Epithelial cell of alveolus of lung (primary cell): ENCODE measurements around the gene PCDHA11. TPM values are rescaled to one million over a fixed set of nuclear protein-coding genes. Genes with fewer than 3 reads are reported as not detected.

Experiments
- total RNA-seq: library from RNA; depleted of rRNA; stranded (reverse); fragments of >200 nt; gene quantifications from 2 replicates; pipeline ENCODE4 v1.2.1, GENCODE V29; 2015

The PCDHA11 gene, protein sequence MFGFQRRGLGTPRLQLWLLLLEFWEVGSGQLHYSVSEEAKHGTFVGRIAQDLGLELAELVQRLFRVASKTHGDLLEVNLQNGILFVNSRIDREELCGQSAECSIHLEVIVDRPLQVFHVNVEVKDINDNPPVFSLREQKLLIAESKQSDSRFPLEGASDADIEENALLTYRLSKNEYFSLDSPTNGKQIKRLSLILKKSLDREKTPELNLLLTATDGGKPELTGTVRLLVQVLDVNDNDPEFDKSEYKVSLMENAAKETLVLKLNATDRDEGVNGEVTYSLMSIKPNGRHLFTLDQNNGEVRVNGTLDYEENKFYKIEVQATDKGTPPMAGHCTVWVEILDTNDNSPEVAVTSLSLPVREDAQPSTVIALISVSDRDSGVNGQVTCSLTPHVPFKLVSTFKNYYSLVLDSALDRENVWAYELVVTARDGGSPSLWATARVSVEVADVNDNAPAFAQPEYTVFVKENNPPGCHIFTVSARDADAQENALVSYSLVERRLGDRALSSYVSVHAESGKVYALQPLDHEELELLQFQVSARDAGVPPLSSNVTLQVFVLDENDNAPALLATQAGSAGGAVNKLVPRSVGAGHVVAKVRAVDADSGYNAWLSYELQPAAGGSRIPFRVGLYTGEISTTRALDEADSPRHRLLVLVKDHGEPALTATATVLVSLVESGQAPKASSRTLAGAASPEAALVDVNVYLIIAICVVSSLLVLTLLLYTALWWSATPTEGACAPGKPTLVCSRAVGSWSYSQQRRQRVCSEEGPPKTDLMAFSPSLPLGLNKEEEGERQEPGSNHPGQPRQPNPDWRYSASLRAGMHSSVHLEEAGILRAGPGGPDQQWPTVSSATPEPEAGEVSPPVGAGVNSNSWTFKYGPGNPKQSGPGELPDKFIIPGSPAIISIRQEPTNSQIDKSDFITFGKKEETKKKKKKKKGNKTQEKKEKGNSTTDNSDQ
- not detected in 2 replicates for total RNA-seq

DNA sequence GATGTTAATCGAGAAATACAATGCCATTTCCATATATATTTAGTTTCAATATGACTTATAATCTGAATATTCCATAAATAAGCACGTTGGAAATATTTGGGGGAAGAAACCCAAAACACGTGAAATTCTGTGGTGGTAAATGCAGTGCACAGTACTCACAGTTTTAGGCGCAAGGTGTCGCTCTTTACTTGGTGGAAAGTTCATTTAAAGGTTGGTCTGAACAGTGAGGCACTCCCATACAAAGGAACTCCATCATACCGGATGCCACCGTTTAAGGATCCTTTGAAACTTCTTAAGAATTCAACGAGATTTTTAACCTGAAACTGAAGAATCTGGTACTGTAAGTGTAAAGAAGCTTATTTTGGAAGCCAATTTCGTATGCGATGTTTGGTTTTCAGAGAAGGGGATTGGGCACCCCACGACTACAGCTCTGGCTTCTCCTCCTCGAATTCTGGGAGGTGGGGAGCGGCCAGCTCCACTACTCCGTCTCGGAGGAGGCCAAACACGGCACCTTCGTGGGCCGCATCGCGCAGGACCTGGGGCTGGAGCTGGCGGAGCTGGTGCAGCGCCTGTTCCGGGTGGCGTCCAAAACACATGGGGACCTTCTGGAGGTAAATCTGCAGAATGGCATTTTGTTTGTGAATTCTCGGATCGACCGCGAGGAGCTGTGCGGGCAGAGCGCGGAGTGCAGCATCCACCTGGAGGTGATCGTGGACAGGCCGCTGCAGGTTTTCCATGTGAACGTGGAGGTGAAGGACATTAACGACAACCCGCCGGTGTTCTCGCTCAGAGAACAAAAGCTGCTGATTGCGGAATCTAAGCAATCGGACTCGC, at the start of gene PCDHA11:
TSS of gene PCDHA11 (plus strand) at position 237 of the 834 bp plus-strand sequence. CDS start at position 384, 147 bp downstream.

DNA sequence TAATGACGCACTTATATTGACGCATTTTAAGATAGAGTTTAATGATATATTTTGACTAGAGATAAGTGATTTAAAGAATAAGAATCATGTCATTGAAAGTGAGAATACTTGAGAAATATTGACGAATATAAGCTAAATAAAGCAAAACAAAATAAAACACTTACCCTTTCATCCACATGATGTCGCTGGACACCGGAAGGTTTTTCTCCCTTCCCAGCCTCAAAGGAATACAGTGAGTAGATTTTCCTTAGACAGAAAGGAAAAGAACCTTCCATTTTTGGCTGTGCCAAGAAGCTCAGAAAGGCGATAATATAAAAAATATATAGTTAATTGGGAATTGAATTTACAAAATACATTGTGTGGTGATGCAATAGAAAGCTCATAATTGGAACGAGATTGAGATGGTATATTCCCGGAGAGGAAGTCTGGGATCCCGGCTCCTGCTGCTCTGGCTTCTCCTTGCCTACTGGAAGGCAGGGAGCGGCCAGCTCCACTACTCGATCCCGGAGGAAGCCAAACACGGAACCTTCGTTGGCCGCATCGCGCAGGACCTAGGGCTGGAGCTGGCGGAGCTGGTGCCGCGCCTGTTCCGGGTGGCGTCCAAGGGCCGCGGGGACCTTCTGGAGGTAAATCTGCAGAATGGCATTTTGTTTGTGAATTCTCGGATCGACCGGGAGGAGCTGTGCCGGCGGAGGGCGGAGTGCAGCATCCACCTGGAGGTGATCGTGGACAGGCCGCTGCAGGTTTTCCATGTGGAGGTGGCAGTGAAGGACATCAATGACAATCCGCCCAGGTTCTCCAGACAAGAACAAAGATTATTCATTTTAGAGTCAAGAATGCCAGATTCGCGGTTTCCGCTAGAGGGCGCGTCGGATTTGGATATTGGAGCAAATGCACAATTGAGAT, 47.1 kb upstream of the PCDHA11 start, which contains the start of gene PCDHA5:
TSS of gene PCDHA5 (plus strand) at position 239 of the 906 bp plus-strand sequence.

DNA sequence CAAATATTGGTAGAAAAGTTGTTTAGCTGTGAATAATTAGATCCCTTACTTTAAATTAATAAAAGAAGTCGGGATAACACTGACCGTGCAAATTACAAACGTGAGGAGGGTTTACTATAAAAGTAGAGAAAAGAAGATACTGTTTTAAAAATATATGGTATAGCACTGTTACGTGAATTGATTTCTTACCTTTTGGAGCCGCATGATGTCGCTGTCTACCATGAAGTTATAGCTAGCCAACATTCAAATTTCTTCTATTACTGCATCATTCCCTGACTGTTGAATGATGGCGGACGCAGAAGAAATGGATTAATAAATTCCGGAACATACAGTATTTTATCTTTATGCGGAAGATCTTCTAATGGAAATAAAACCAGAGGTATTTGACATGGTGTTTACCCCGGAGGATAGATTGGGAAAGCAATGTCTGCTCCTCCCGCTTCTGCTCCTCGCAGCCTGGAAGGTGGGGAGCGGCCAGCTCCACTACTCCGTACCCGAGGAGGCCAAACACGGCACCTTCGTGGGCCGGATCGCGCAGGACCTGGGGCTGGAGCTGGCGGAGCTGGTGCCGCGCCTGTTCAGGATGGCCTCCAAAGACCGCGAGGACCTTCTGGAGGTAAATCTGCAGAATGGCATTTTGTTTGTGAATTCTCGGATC, 40.9 kb upstream of the PCDHA11 start, which contains the start of gene PCDHA6:
TSS of gene PCDHA6 (plus strand) at position 257 of the 658 bp plus-strand sequence. CDS start at position 389, 132 bp downstream.

DNA sequence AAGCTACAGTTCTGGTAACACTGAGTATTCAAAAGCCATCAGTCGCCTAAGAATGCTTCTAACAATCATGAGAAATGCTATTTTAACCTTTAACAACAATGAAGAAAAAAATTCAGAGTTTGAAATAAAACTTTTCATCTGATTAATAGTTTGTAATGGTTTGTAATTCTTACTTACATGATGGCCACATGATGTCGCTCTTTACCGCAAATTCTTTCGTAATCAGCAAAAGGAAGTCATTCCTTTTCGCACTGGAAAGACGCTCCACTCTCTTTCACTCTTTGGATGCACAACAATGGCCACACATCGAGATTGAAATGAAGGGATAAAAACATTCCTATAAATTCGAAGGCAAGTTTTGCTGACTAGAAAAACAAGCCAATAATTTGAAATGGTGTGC, 34.8 kb upstream of the PCDHA11 start, which contains the start of gene PCDHA7:
TSS of gene PCDHA7 (plus strand) at position 277 of the 400 bp plus-strand sequence. CDS start at position 392, 115 bp downstream.

DNA sequence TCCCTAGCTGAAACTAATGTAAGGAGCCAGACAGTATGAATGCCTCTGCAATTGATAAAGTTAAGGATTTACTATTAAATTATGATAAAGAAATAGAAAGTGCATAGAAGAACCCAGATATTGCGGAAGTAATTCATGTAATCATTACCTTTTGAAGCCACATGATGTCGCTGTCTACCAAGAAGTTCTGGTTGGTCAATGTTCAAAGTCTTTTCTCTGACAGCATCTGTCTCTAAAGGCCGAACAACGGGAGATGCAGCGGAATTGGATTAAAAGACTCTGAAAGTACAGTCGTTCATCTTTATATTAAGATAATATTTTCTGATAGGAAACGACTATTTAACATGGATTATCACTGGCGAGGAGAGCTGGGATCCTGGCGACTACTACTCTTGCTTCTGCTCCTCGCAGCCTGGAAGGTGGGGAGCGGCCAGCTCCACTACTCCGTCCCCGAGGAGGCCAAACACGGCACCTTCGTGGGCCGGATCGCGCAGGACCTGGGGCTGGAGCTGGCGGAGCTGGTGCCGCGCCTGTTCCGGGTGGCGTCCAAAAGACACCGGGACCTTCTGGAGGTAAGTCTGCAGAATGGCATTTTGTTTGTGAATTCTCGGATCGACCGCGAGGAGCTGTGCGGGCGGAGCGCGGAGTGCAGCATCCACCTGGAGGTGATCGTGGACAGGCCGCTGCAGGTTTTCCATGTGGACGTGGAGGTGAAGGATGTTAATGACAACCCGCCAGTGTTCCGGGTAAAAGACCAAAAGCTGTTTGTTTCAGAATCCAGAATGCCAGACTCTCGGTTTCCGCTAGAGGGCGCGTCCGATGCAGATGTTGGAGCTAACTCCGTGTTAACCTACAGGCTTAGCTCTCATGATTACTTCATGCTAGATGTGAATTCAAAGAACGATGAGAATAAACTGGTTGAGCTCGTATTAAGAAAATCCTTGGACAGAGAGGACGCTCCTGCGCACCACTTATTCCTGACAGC, 27.5 kb upstream of the PCDHA11 start, which contains the start of gene PCDHA8:
TSS of gene PCDHA8 (plus strand) at position 210 of the 985 bp plus-strand sequence. CDS start at position 345, 135 bp downstream.

DNA sequence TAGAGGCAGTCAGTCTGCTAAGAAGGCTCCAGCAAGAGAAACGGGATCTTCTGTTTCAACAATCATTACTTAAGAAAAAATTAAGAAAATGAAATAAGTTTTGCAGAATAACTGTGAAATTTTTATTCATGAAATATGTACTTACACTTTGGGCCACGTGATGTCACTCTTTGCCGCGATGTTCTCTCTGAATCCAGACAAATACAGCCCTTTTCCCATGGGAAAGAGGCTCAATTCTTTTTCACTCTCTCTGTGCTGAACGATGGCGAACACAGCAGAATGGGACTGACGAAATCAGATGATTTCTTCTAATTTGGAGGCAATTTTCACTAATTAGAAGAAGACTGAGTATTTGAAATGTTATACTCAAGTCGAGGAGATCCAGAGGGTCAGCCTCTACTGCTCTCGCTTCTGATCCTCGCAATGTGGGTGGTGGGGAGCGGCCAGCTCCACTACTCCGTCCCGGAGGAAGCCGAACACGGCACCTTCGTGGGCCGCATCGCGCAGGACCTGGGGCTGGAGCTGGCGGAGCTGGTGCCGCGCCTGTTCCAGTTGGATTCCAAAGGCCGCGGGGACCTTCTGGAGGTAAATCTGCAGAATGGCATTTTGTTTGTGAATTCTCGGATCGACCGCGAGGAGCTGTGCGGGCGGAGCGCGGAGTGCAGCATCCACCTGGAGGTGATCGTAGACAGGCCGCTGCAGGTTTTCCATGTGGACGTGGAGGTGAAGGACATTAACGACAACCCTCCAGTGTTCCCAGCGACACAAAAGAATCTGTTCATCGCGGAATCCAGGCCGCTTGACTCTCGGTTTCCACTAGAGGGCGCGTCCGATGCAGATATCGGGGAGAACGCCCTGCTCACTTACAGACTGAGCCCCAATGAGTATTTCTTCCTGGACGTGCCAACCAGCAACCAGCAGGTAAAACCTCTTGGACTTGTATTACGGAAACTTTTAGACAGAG, 20.3 kb upstream of the PCDHA11 start, which contains the start of gene PCDHA9:
TSS of gene PCDHA9 (plus strand) at position 244 of the 964 bp plus-strand sequence. CDS start at position 358, 114 bp downstream.

DNA sequence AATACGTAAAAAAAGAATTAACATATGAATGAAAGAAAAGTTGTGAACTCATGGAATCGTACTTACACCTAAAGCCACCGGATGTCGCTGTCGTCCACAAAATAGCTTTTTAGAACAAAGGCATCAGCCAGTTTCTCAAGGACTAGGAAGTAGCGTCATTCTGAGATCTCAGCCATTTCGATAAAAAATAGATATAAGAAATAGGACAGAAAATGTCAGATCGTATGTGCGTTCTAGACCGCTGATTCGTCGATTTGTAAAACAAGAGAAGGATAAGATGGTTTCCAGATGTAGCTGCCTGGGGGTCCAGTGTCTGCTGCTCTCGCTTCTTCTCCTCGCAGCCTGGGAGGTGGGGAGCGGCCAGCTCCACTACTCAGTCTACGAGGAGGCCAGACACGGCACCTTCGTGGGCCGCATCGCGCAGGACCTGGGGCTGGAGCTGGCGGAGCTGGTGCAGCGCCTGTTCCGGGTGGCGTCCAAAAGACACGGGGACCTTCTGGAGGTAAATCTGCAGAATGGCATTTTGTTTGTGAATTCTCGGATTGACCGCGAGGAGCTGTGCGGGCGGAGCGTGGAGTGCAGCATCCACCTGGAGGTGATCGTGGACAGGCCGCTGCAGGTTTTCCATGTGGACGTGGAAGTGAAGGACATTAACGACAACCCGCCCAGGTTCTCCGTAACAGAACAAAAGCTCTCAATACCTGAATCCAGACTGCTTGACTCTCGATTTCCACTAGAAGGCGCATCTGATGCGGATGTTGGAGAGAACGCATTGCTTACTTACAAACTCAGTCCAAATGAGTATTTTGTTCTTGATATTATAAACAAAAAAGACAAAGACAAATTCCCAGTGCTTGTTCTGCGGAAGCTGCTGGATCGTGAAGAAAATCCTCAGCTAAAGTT, 12.7 kb upstream of the PCDHA11 start, which contains the start of gene PCDHA10:
TSS of gene PCDHA10 (plus strand) at position 126 of the 903 bp plus-strand sequence. CDS start at position 278, 152 bp downstream.

DNA sequence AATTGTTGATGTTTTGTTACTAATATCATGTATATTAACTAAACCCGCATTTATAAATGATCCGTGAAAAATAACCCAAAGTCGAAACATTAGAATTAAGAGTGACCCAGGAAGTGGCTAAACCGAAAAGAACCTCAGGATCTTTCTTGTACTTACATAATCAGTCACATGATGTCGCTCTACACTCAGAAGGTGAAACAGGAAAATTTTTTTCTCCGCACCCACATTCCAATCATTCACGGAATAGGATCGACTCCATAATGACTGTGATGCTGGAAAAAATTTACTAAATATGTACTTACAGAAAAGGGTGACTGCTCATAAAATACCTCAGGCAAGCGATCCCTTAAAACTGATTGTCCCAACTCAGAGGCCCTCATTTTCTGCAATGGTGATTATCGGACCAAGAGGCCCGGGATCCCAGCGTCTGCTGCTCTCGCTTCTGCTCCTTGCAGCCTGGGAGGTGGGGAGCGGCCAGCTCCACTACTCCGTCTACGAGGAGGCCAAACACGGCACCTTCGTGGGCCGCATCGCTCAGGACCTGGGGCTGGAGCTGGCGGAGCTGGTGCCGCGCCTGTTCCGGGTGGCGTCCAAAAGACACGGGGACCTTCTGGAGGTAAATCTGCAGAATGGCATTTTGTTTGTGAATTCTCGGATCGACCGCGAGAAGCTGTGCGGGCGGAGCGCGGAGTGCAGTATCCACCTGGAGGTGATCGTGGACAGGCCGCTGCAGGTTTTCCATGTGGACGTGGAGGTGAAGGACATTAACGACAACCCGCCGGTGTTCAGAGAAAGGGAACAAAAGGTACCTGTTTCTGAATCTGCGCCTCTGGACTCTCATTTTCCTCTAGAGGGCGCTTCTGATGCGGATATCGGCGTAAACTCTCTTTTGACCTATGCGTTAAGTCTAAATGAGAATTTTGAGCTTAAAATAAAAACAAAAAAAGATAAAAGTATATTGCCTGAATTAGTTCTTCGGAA, 6.6 kb downstream of the PCDHA11 start, which contains the start of gene PCDHA12:
TSS of gene PCDHA12 (plus strand) at position 224 of the 981 bp plus-strand sequence. CDS start at position 389, 165 bp downstream.

DNA sequence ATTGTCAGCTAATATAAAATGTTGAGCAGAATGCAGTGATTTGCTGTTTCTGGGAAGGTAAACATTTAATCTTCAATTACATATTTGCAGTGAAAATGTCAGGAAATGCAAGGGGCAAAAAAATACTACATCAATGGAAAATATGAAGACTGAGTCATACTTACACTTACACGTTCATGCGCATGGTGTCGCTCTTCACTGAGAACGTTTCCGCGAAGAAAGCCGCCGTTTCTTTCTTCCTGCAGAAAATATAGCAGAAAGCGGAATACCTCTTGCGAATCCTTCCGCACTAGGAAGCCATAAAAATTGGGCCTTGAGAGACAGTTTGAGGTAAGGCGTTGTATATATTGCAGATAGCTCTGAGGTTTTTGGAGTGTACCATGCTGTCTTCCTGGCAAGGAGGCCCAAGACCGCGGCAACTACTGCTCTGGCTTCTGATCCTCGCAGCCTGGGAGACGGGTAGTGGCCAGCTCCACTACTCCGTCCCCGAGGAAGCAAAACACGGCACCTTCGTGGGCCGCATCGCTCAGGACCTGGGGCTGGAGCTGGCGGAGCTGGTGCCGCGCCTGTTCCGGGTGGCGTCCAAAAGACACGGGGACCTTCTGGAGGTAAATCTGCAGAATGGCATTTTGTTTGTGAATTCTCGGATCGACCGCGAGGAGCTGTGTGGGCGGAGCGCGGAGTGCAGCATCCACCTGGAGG, 13.3 kb downstream of the PCDHA11 start, which contains the start of gene PCDHA13:
TSS of gene PCDHA13 (plus strand) at position 236 of the 702 bp plus-strand sequence. CDS start at position 381, 145 bp downstream.

Other genes starting within 250 kb of the PCDHA11 start
- gene CD14, start 235.8 kb upstream of the PCDHA11 start, total RNA-seq = 0.26 and 1.8 TPM in 2 replicates
- 4.9 and 50.5 TPM in 2 replicates for gene TMCO6, start 229.5 kb upstream of the PCDHA11 start, total RNA-seq
- gene NDUFA2, start 221.3 kb upstream of the PCDHA11 start, total RNA-seq = 58.6 and 67.5 TPM in 2 replicates
- gene IK, start 221.1 kb upstream of the PCDHA11 start, total RNA-seq = 63.4 and 92.9 TPM in 2 replicates
- gene WDR55, start 204.1 kb upstream of the PCDHA11 start, total RNA-seq = 16.8 and 16.9 TPM in 2 replicates
- gene DND1, start 195.4 kb upstream of the PCDHA11 start, total RNA-seq = 0.26 and 0.64 TPM in 2 replicates
- gene HARS1, start 177.6 kb upstream of the PCDHA11 start, total RNA-seq = 41.6 and 81.6 TPM in 2 replicates
- gene HARS2, start 177.5 kb upstream of the PCDHA11 start, total RNA-seq = 23.9 and 25.6 TPM in 2 replicates
- 30.4 TPM in 2 replicates for gene ZMAT2, start 168.5 kb upstream of the PCDHA11 start, total RNA-seq
- gene PCDHA1, start 82.8 kb upstream of the PCDHA11 start, total RNA-seq = not detected in 2 replicates
- not detected in 2 replicates for gene PCDHA2, start 74.1 kb upstream of the PCDHA11 start, total RNA-seq
- under 0.01 TPM in 1 of 2 replicates, not detected in the other for gene PCDHA3, start 67.9 kb upstream of the PCDHA11 start, total RNA-seq
- 0.48 TPM in 1 of 2 replicates, not detected in the other for gene PCDHA4, start 61.9 kb upstream of the PCDHA11 start, total RNA-seq
- gene PCDHA5, start 47.3 kb upstream of the PCDHA11 start, total RNA-seq = not detected in 2 replicates
- not detected in 2 replicates for gene PCDHA6, start 41.0 kb upstream of the PCDHA11 start, total RNA-seq
- gene PCDHA7, start 34.7 kb upstream of the PCDHA11 start, total RNA-seq = under 0.01 TPM in 1 of 2 replicates, not detected in the other
- not detected in 2 replicates for gene PCDHA8, start 27.8 kb upstream of the PCDHA11 start, total RNA-seq
- under 0.01 TPM in 1 of 2 replicates, not detected in the other for gene PCDHA9, start 20.6 kb upstream of the PCDHA11 start, total RNA-seq
- gene PCDHA10, start 13.1 kb upstream of the PCDHA11 start, total RNA-seq = under 0.01 TPM in 1 of 2 replicates, not detected in the other
- under 0.01 TPM in 1 of 2 replicates, not detected in the other for gene PCDHA12, start 6.4 kb downstream of the PCDHA11 start, total RNA-seq
- not detected in 2 replicates for gene PCDHA13, start 13.2 kb downstream of the PCDHA11 start, total RNA-seq
- 0.26 TPM in 1 of 2 replicates, not detected in the other for gene PCDHAC1, start 57.3 kb downstream of the PCDHA11 start, total RNA-seq
- 0.39 TPM in 1 of 2 replicates, not detected in the other for gene PCDHAC2, start 97.5 kb downstream of the PCDHA11 start, total RNA-seq
- not detected in 2 replicates for gene PCDHB1, start 182.4 kb downstream of the PCDHA11 start, total RNA-seq
- under 0.01 and 1.2 TPM in 2 replicates for gene PCDHB2, start 225.7 kb downstream of the PCDHA11 start, total RNA-seq
- gene PCDHB3, start 231.5 kb downstream of the PCDHA11 start, total RNA-seq = 0.13 and 0.16 TPM in 2 replicates